Measurements from ENCODE around the gene NGFR.
"Not testable (repeated sequence)": the region's sequence is repeated elsewhere in the genome, so short reads cannot be mapped to it uniquely, and the experiment has no call there.

The NGFR gene

GRCh38 chr17:49498029-49498615 lies 3.0 kb downstream of the NGFR start:
- Histone ChIP-seq H3K9ac (ENCODE audit: low read length) (no peak overlapping the region), H3K4me3 (ENCODE audit: insufficient read depth, low read length, poor library complexity, severe bottlenecking) (no peak overlapping the region), H3K4me2 (ENCODE audit: low read depth, low read length, poor library complexity, severe bottlenecking) (no peak overlapping the region)

DNA sequence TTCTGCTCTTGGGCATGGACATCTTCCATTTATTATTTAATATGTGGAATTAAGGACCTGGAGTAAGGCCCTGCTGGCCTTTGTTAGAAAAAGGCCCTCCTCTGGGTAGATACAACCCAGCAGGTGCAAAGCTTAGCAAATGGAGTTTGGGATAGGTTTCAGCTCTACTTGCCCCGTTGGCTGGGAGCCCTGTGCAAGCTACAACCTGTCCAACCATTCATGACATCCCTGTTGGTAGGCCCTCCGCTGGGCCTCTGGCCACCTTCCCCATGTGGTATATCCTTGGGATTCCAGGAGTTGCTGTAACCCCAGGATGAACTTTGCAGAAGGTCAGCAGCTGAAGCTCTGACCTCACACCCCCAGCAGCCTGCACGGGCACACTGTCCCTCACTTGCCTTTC lies 6.4 kb downstream of the NGFR start:
- no peaks in the 10 kb centered on the region for H3K9me2 ChIP-seq (replicated peaks; ENCODE audit: insufficient read depth, low read length)
- no peak overlapping the region for H2AFZ ChIP-seq (ENCODE audit: low read depth, low read length, severe bottlenecking)
- no peak overlapping the region for H3K4me3 ChIP-seq (ENCODE audit: insufficient read depth, low read length, poor library complexity, severe bottlenecking)
- no peak for TF ChIP-seq EZH2phosphoT487 (conservative IDR thresholded peaks at IDR 0.05; ENCODE audit: low read length)
- TF ChIP-seq, protein P1, sequence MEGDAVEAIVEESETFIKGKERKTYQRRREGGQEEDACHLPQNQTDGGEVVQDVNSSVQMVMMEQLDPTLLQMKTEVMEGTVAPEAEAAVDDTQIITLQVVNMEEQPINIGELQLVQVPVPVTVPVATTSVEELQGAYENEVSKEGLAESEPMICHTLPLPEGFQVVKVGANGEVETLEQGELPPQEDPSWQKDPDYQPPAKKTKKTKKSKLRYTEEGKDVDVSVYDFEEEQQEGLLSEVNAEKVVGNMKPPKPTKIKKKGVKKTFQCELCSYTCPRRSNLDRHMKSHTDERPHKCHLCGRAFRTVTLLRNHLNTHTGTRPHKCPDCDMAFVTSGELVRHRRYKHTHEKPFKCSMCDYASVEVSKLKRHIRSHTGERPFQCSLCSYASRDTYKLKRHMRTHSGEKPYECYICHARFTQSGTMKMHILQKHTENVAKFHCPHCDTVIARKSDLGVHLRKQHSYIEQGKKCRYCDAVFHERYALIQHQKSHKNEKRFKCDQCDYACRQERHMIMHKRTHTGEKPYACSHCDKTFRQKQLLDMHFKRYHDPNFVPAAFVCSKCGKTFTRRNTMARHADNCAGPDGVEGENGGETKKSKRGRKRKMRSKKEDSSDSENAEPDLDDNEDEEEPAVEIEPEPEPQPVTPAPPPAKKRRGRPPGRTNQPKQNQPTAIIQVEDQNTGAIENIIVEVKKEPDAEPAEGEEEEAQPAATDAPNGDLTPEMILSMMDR (IDR thresholded peaks at IDR 0.05; ENCODE audit: insufficient read depth, low read length, poor library complexity, severe bottlenecking) = no peak
- H3F3A ChIP-seq (ENCODE audit: insufficient read depth) = no peaks in the 10 kb centered on the region
- H3K79me2 ChIP-seq (ENCODE audit: insufficient read depth, low read length) = no peaks in the 10 kb centered on the region
- H3K36me3 ChIP-seq (ENCODE audit: low read length) = no peaks in the 10 kb centered on the region
- H4K20me1 ChIP-seq (ENCODE audit: low read depth, low read length) = no peaks in the 10 kb centered on the region
- no peak overlapping the region for H3K9ac ChIP-seq (ENCODE audit: low read length)
- H3K4me2 ChIP-seq (ENCODE audit: low read depth, low read length, poor library complexity, severe bottlenecking) = no peak overlapping the region
- no peak overlapping the region for H3K27ac ChIP-seq (ENCODE audit: low read depth, low read length)
- H3K27me3 ChIP-seq (ENCODE audit: low read length) = no peaks in the 10 kb centered on the region
- H3K9me3 ChIP-seq (ENCODE audit: insufficient read depth, low read length) = no peaks in the 10 kb centered on the region

More at GRCh38 chr17:49498029-49498615, 3.0 kb downstream of the NGFR start:
- H3K9me3 ChIP-seq (ENCODE audit: insufficient read depth, low read length) = no peaks in the 10 kb centered on the region
- H3F3A ChIP-seq (ENCODE audit: insufficient read depth) = no peaks in the 10 kb centered on the region
- H4K20me1 ChIP-seq (ENCODE audit: low read depth, low read length) = no peaks in the 10 kb centered on the region
- no peaks in the 10 kb centered on the region for H3K9me2 ChIP-seq (replicated peaks; ENCODE audit: insufficient read depth, low read length)
- no peak overlapping the region for H2AFZ ChIP-seq (ENCODE audit: low read depth, low read length, severe bottlenecking)
- no peak overlapping the region for H3K27ac ChIP-seq (ENCODE audit: low read depth, low read length)
- H3K79me2 ChIP-seq (ENCODE audit: insufficient read depth, low read length) = no peaks in the 10 kb centered on the region
- no peaks in the 10 kb centered on the region for H3K36me3 ChIP-seq (ENCODE audit: low read length)
- no peak for TF ChIP-seq EZH2phosphoT487 (conservative IDR thresholded peaks at IDR 0.05; ENCODE audit: low read length)
- TF ChIP-seq, protein P1 (IDR thresholded peaks at IDR 0.05; ENCODE audit: insufficient read depth, low read length, poor library complexity, severe bottlenecking) = no peak
- no peaks in the 10 kb centered on the region for H3K27me3 ChIP-seq (ENCODE audit: low read length)

DNA sequence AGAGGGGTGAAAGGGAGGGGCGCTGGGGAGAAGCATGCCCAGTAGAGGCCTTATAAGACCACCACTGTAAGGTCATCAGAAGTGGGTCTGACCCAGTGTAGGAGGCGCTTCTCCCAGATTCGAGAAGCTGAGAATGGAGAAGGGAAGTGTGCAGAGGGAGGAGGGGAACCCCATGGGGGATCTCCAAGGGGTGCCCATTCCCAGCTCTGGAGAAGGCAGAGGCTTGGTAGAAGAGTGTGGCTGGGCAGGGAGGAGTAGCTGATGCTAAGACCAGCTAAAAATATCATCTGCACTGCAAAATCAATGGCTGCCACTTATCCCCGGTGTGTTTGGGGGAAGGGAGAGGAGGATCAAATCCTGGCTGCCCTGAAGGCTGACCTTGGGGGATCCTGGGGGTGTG lies 7.2 kb downstream of the NGFR start:
- no peaks in the 10 kb centered on the region for H3K9me3 ChIP-seq (ENCODE audit: insufficient read depth, low read length)
- H3K27me3 ChIP-seq (ENCODE audit: low read length) = no peaks in the 10 kb centered on the region
- TF ChIP-seq, protein P1 (IDR thresholded peaks at IDR 0.05; ENCODE audit: insufficient read depth, low read length, poor library complexity, severe bottlenecking) = no peak
- no peak for TF ChIP-seq EZH2phosphoT487 (conservative IDR thresholded peaks at IDR 0.05; ENCODE audit: low read length)
- H3K79me2 ChIP-seq (ENCODE audit: insufficient read depth, low read length) = no peaks in the 10 kb centered on the region
- no peak overlapping the region for H2AFZ ChIP-seq (ENCODE audit: low read depth, low read length, severe bottlenecking)
- H3K9ac ChIP-seq (ENCODE audit: low read length) = no peak overlapping the region
- H3K27ac ChIP-seq (ENCODE audit: low read depth, low read length) = no peak overlapping the region
- no peak overlapping the region for H3K4me2 ChIP-seq (ENCODE audit: low read depth, low read length, poor library complexity, severe bottlenecking)
- H3F3A ChIP-seq (ENCODE audit: insufficient read depth) = no peaks in the 10 kb centered on the region
- no peaks in the 10 kb centered on the region for H3K36me3 ChIP-seq (ENCODE audit: low read length)
- no peaks in the 10 kb centered on the region for H4K20me1 ChIP-seq (ENCODE audit: low read depth, low read length)
- no peaks in the 10 kb centered on the region for H3K9me2 ChIP-seq (replicated peaks; ENCODE audit: insufficient read depth, low read length)
- no peak overlapping the region for H3K4me3 ChIP-seq (ENCODE audit: insufficient read depth, low read length, poor library complexity, severe bottlenecking)

DNA sequence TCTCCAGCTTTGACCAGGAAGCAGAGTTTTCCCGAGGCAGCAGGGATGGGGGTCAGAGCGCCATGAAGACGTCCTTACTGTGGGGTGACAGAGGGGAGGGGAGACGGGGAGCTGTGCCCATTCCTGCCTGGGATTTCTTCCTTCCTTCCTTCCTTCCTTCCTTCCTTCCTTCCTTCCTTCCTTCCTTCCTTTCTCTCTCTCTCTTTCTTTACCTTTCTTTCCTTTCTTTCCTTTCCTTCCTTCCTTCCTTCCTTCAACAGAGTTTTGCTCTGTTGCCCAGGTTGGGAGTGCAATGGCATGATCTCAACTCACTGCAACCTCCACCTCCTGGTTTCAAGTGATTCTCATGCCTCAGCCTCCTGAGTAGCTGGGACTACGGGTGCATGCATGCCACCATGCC lies 7.6 kb downstream of the NGFR start:
- H3K9me2 ChIP-seq (replicated peaks; ENCODE audit: insufficient read depth, low read length); H3K27me3 ChIP-seq (ENCODE audit: low read length); H3K4me3 ChIP-seq (ENCODE audit: insufficient read depth, low read length, poor library complexity, severe bottlenecking); H2AFZ ChIP-seq (ENCODE audit: low read depth, low read length, severe bottlenecking); H3K36me3 ChIP-seq (ENCODE audit: low read length); H3K79me2 ChIP-seq (ENCODE audit: insufficient read depth, low read length); H4K20me1 ChIP-seq (ENCODE audit: low read depth, low read length); H3K9me3 ChIP-seq (ENCODE audit: insufficient read depth, low read length); H3K27ac ChIP-seq (ENCODE audit: low read depth, low read length); H3F3A ChIP-seq (ENCODE audit: insufficient read depth); H3K4me2 ChIP-seq (ENCODE audit: low read depth, low read length, poor library complexity, severe bottlenecking); H3K9ac ChIP-seq (ENCODE audit: low read length): not testable (repeated sequence)
